ENCODE results near the gene AOPEP.

AOPEP gene

GRCh38 chr9:95088421-95089161 is 362.1 kb downstream of the AOPEP start:
- DNase-seq (ENCODE audit: low spot score), result no peak
- TF ChIP-seq CTCF (IDR thresholded peaks at IDR 0.05; ENCODE audit: borderline replicate concordance, control extremely low read depth, extremely low read depth, insufficient read depth, missing control alignments), result no peak
- in situ Hi-C loops (cut with MboI; ENCODE audit: low sequenced_read_pairs, unreplicated experiment), result no loop called here

- TF ChIP-seq CTCF (IDR thresholded peaks at IDR 0.05; ENCODE audit: borderline replicate concordance, control extremely low read depth, extremely low read depth, insufficient read depth, missing control alignments), result no peak
- DNase-seq (ENCODE audit: low spot score), result no peak
- in situ Hi-C loops (cut with MboI; ENCODE audit: low sequenced_read_pairs, unreplicated experiment), result no loop called here
Measured at GRCh38 chr9:95089257-95090022, 362.9 kb downstream of the AOPEP start.

GRCh38 chr9:95090023-95090791 is 363.7 kb downstream of the AOPEP start:
- no peak for DNase-seq (ENCODE audit: low spot score)
- TF ChIP-seq CTCF (IDR thresholded peaks at IDR 0.05; ENCODE audit: borderline replicate concordance, control extremely low read depth, extremely low read depth, insufficient read depth, missing control alignments), result no peak
- in situ Hi-C loops (cut with MboI; ENCODE audit: low sequenced_read_pairs, unreplicated experiment), result no loop called here

GRCh38 chr9:95090871-95091577 is 364.5 kb downstream of the AOPEP start:
- TF ChIP-seq CTCF (IDR thresholded peaks at IDR 0.05; ENCODE audit: borderline replicate concordance, control extremely low read depth, extremely low read depth, insufficient read depth, missing control alignments), result no peak
- DNase-seq (ENCODE audit: low spot score), result no peak
- in situ Hi-C loops (cut with MboI; ENCODE audit: low sequenced_read_pairs, unreplicated experiment), result no loop called here

- no peak for DNase-seq (ENCODE audit: low spot score)
- in situ Hi-C loops (cut with MboI; ENCODE audit: low sequenced_read_pairs, unreplicated experiment), result no loop called here
- TF ChIP-seq CTCF (IDR thresholded peaks at IDR 0.05; ENCODE audit: borderline replicate concordance, control extremely low read depth, extremely low read depth, insufficient read depth, missing control alignments), result no peak
Measured at GRCh38 chr9:95091601-95092261, 365.2 kb downstream of the AOPEP start.
